NCI-H1105 treated with DMSO at 0.1 percent for 48 hours (cell line): ENCODE measurements around the gene MACROD2.

Source experiments
- DNase-seq: peaks from one replicate; lab custom pipeline; 2025; lab: John Stamatoyannopoulos, UW

MACROD2 gene

GRCh38 chr20:15627501-15627903 lies 1632.2 kb downstream of the MACROD2 start:
- no peak for DNase-seq

- no peak for DNase-seq
These were observed 1633.6 kb downstream of the MACROD2 start for GRCh38 chr20:15628851-15629353.

GRCh38 chr20:15630360-15630759 lies 1635.0 kb downstream of the MACROD2 start:
- DNase-seq, result no peak

- no peak for DNase-seq
These were observed 1637.4 kb downstream of the MACROD2 start for GRCh38 chr20:15632680-15633079.

- DNase-seq, result no peak
These were observed 1638.8 kb downstream of the MACROD2 start for GRCh38 chr20:15634102-15634501.

- no peak for DNase-seq
These were observed 1642.2 kb downstream of the MACROD2 start for GRCh38 chr20:15637546-15637945.

GRCh38 chr20:15637950-15638754 lies 1642.8 kb downstream of the MACROD2 start:
- DNase-seq, result peak; percentile 17

GRCh38 chr20:15638816-15639215 lies 1643.5 kb downstream of the MACROD2 start:
- no peak for DNase-seq

GRCh38 chr20:15639839-15640238 lies 1644.5 kb downstream of the MACROD2 start:
- no peak for DNase-seq

- no peak for DNase-seq
These were observed 1646.8 kb downstream of the MACROD2 start for GRCh38 chr20:15642109-15642508.

- DNase-seq, result no peak
These were observed 1647.4 kb downstream of the MACROD2 start for GRCh38 chr20:15642676-15643075.

- DNase-seq, result no peak
These were observed 1648.4 kb downstream of the MACROD2 start for GRCh38 chr20:15643713-15644112.

GRCh38 chr20:15645816-15646215 lies 1650.5 kb downstream of the MACROD2 start:
- DNase-seq, result no peak

- DNase-seq, result no peak
These were observed 1658.3 kb downstream of the MACROD2 start for GRCh38 chr20:15653396-15654207.

GRCh38 chr20:15654208-15654649 lies 1658.9 kb downstream of the MACROD2 start:
- DNase-seq, result peak; percentile 80

GRCh38 chr20:15655295-15655874 lies 1660.1 kb downstream of the MACROD2 start:
- no peak for DNase-seq

GRCh38 chr20:15656124-15656523 lies 1660.8 kb downstream of the MACROD2 start:
- no peak for DNase-seq

GRCh38 chr20:15658295-15658694 lies 1663.0 kb downstream of the MACROD2 start:
- DNase-seq, result no peak

- no peak for DNase-seq
These were observed 1677.9 kb downstream of the MACROD2 start for GRCh38 chr20:15673206-15673605.

GRCh38 chr20:15674253-15675060 lies 1679.1 kb downstream of the MACROD2 start:
- peak; percentile 82 for DNase-seq

GRCh38 chr20:15675061-15675514 lies 1679.8 kb downstream of the MACROD2 start:
- DNase-seq, result no peak
